Measurements from ENCODE around the gene DPH5.
"Not testable (repeated sequence)": the region's sequence is repeated elsewhere in the genome, so short reads cannot be mapped to it uniquely, and the experiment has no call there.

GRCh38 chr1:100949515-100950158, 75.9 kb downstream of the DPH5 start:
- not testable (repeated sequence) for TF ChIP-seq CTCF, POLR2A (IDR thresholded peaks at IDR 0.05)
